ENCODE measurements around the gene ACYP1. TPM values are rescaled to one million over a fixed set of nuclear protein-coding genes. Genes with fewer than 3 reads are reported as not detected.
A peak's percentile ranks its signal among the peaks of the same experiment; 100 is the strongest.

Gene ACYP1
- total and polyA plus RNA-seq, 9 of the 15 experiments (the other 6 are each of a cell fraction or from before 2014, with no cell fraction given): 19.9 to 113 (median 52.3) TPM

DNA sequence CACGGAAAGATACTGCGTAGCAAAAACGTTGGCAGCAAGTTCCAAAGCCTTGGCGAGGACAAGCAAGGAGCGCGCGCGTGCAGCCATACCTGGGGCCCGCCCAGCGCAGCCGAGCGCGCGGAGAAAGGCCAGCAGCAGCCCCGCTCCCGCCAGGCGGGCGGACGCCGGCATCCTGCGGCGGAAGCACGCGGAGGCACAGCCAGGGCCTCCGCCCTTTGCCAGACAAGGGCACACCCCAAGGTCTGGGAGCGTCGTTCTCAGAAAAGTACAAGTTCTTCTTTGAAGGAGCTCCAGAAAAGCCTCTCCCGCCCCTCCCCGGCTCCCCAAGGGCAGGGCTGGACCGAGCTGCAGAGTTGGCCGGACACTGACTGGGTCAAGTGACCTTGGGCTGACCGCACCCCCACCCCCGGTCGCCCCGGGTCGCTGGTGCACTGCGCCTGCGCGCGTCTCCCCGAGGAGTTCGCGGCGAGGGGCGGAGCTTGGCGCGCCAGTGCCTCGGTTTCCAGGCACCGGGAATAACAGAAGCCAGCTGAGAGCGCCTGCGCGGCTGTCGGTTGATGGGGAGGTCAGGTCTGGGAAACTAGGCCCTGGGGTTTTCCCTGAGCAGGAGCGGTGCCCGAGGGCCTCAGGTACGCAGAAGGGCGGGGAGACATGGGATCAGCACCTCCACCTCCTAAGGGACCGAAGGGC, 5.4 kb upstream of the ACYP1 start, which contains the start of gene ZC2HC1C (continued):
- TF ChIP-seq, protein P1, sequence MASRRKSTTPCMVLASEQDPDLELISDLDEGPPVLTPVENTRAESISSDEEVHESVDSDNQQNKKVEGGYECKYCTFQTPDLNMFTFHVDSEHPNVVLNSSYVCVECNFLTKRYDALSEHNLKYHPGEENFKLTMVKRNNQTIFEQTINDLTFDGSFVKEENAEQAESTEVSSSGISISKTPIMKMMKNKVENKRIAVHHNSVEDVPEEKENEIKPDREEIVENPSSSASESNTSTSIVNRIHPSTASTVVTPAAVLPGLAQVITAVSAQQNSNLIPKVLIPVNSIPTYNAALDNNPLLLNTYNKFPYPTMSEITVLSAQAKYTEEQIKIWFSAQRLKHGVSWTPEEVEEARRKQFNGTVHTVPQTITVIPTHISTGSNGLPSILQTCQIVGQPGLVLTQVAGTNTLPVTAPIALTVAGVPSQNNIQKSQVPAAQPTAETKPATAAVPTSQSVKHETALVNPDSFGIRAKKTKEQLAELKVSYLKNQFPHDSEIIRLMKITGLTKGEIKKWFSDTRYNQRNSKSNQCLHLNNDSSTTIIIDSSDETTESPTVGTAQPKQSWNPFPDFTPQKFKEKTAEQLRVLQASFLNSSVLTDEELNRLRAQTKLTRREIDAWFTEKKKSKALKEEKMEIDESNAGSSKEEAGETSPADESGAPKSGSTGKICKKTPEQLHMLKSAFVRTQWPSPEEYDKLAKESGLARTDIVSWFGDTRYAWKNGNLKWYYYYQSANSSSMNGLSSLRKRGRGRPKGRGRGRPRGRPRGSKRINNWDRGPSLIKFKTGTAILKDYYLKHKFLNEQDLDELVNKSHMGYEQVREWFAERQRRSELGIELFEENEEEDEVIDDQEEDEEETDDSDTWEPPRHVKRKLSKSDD (conservative IDR thresholded peaks at IDR 0.05; ENCODE audit: low read length): no peak
- TF ChIP-seq SRSF9 (IDR thresholded peaks at IDR 0.05; ENCODE audit: borderline replicate concordance, low read depth, low read length): no peak
- peak; percentile 11; the same call in 1 of the 2 replicates for TF ChIP-seq MBD2 (IDR thresholded peaks at IDR 0.05; ENCODE audit: borderline replicate concordance, low read depth)
- no peak for TF ChIP-seq RHOXF2B (CRISPR knock-in tag; conservative IDR thresholded peaks at IDR 0.05)
- TF ChIP-seq ZNF785 (CRISPR knock-in tag; IDR thresholded peaks at IDR 0.05): no peak
- no peak for TF ChIP-seq ZNF175 (CRISPR knock-in tag; IDR thresholded peaks at IDR 0.05; ENCODE audit: low read depth)
- TF ChIP-seq POLR2A (conservative IDR thresholded peaks at IDR 0.05): peak; percentile 74; the same call in 1 of the 2 replicates
- TF ChIP-seq NRF1 (conservative IDR thresholded peaks at IDR 0.05 in 1 of 2, IDR thresholded peaks at IDR 0.05 in 1 of 2): peak; percentile 99
- TF ChIP-seq, protein P2, sequence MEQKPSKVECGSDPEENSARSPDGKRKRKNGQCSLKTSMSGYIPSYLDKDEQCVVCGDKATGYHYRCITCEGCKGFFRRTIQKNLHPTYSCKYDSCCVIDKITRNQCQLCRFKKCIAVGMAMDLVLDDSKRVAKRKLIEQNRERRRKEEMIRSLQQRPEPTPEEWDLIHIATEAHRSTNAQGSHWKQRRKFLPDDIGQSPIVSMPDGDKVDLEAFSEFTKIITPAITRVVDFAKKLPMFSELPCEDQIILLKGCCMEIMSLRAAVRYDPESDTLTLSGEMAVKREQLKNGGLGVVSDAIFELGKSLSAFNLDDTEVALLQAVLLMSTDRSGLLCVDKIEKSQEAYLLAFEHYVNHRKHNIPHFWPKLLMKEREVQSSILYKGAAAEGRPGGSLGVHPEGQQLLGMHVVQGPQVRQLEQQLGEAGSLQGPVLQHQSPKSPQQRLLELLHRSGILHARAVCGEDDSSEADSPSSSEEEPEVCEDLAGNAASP (IDR thresholded peaks at IDR 0.05): peak; percentile 65
- TF ChIP-seq, protein P3, sequence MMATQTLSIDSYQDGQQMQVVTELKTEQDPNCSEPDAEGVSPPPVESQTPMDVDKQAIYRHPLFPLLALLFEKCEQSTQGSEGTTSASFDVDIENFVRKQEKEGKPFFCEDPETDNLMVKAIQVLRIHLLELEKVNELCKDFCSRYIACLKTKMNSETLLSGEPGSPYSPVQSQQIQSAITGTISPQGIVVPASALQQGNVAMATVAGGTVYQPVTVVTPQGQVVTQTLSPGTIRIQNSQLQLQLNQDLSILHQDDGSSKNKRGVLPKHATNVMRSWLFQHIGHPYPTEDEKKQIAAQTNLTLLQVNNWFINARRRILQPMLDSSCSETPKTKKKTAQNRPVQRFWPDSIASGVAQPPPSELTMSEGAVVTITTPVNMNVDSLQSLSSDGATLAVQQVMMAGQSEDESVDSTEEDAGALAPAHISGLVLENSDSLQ (IDR thresholded peaks at IDR 0.05): peak; percentile 28; the same call in 1 of the 2 replicates
- TF ChIP-seq C11orf30 (IDR thresholded peaks at IDR 0.05; ENCODE audit: low read depth): no peak; the same call in 1 of the 2 replicates
- TF ChIP-seq GTF2F1 (IDR thresholded peaks at IDR 0.05; ENCODE audit: low read depth, low read length): no peak
- no peak for TF ChIP-seq ZNF445 (CRISPR knock-in tag; IDR thresholded peaks at IDR 0.05; ENCODE audit: low read depth)
- TF ChIP-seq SUPT5H (IDR thresholded peaks at IDR 0.05): peak; percentile 68; the same call in 1 of the 2 replicates
- TF ChIP-seq SMARCA4 (IDR thresholded peaks at IDR 0.05): no peak
- TF ChIP-seq NFXL1 (CRISPR knock-in tag; IDR thresholded peaks at IDR 0.05): no peak
- TF ChIP-seq, protein P4, sequence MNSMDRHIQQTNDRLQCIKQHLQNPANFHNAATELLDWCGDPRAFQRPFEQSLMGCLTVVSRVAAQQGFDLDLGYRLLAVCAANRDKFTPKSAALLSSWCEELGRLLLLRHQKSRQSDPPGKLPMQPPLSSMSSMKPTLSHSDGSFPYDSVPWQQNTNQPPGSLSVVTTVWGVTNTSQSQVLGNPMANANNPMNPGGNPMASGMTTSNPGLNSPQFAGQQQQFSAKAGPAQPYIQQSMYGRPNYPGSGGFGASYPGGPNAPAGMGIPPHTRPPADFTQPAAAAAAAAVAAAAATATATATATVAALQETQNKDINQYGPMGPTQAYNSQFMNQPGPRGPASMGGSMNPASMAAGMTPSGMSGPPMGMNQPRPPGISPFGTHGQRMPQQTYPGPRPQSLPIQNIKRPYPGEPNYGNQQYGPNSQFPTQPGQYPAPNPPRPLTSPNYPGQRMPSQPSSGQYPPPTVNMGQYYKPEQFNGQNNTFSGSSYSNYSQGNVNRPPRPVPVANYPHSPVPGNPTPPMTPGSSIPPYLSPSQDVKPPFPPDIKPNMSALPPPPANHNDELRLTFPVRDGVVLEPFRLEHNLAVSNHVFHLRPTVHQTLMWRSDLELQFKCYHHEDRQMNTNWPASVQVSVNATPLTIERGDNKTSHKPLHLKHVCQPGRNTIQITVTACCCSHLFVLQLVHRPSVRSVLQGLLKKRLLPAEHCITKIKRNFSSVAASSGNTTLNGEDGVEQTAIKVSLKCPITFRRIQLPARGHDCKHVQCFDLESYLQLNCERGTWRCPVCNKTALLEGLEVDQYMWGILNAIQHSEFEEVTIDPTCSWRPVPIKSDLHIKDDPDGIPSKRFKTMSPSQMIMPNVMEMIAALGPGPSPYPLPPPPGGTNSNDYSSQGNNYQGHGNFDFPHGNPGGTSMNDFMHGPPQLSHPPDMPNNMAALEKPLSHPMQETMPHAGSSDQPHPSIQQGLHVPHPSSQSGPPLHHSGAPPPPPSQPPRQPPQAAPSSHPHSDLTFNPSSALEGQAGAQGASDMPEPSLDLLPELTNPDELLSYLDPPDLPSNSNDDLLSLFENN (IDR thresholded peaks at IDR 0.05; ENCODE audit: low read depth in 2 of 2, low read length in 2 of 2): 0 out of 4 replicates have a peak, but pooled peaks of 1 of the 2 experiments have one; percentile 18
- TF ChIP-seq, protein P5, sequence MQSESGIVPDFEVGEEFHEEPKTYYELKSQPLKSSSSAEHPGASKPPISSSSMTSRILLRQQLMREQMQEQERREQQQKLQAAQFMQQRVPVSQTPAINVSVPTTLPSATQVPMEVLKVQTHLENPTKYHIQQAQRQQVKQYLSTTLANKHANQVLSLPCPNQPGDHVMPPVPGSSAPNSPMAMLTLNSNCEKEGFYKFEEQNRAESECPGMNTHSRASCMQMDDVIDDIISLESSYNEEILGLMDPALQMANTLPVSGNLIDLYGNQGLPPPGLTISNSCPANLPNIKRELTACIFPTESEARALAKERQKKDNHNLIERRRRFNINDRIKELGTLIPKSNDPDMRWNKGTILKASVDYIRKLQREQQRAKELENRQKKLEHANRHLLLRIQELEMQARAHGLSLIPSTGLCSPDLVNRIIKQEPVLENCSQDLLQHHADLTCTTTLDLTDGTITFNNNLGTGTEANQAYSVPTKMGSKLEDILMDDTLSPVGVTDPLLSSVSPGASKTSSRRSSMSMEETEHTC (IDR thresholded peaks at IDR 0.05): 0 out of 2 replicates have a peak, but pooled peaks have one; percentile 25
- peak; percentile 73; the same call in 1 of the 2 replicates for TF ChIP-seq GABPB1 (CRISPR knock-in tag; IDR thresholded peaks at IDR 0.05)
